ENCODE data around the gene MYH9. TPM values are rescaled to one million over a fixed set of nuclear protein-coding genes. Genes with fewer than 3 reads are reported as not detected.
A peak's percentile ranks its signal among the peaks of the same experiment; 100 is the strongest.

The MYH9 gene
- total RNA-seq, 3 donors from 2014 or later (not counting 1 experiment from before 2014, with no cell fraction given): 803 to 1,038 (median 808) TPM

- Mint-ChIP-seq H3K4me3 (no peak overlapping the region), H3K36me3 (no peaks in the 10 kb centered on the region), H3K27me3 (ENCODE audit: low read depth in 2 of 2) (no peaks in the 10 kb centered on the region), H3K4me1 (peaks cover 38 to 50% of the 10 kb centered on the region in 2 donors), H3K9me3 (no peaks in the 10 kb centered on the region), H3K27ac (peak overlapping the region; percentile 84 to 91)
- 91% methylated on average over 14 of the region's 14 CpGs for WGBS (ENCODE audit: insufficient coverage)
- peaks cover 55% of the 10 kb centered on the region for H3K36me3 ChIP-seq (ENCODE audit: control insufficient read depth, insufficient read depth, low read length)
- H3K27ac ChIP-seq (ENCODE audit: low read length): peak overlapping the region; percentile 67
- no peak for DNase-seq
- TF ChIP-seq, protein P1, sequence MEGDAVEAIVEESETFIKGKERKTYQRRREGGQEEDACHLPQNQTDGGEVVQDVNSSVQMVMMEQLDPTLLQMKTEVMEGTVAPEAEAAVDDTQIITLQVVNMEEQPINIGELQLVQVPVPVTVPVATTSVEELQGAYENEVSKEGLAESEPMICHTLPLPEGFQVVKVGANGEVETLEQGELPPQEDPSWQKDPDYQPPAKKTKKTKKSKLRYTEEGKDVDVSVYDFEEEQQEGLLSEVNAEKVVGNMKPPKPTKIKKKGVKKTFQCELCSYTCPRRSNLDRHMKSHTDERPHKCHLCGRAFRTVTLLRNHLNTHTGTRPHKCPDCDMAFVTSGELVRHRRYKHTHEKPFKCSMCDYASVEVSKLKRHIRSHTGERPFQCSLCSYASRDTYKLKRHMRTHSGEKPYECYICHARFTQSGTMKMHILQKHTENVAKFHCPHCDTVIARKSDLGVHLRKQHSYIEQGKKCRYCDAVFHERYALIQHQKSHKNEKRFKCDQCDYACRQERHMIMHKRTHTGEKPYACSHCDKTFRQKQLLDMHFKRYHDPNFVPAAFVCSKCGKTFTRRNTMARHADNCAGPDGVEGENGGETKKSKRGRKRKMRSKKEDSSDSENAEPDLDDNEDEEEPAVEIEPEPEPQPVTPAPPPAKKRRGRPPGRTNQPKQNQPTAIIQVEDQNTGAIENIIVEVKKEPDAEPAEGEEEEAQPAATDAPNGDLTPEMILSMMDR (IDR thresholded peaks at IDR 0.05): no peak
- H3K27me3 ChIP-seq (ENCODE audit: control insufficient read depth, insufficient read depth, low read length): no peaks in the 10 kb centered on the region
- intact Hi-C loops (cut with micrococcal nuclease): no loop called here
- no peak for ATAC-seq
- peaks cover 42% of the 10 kb centered on the region for H3K4me1 ChIP-seq (ENCODE audit: control insufficient read depth, insufficient read depth, low read length)
- no peaks in the 10 kb centered on the region for H3K9me3 ChIP-seq (ENCODE audit: control insufficient read depth, insufficient read depth, low read length)
- H3K4me3 ChIP-seq (ENCODE audit: low read length): no peak overlapping the region
These were observed 128.0 kb downstream of the MYH9 start for GRCh38 chr22:36259615-36260300.

- no peaks in the 10 kb centered on the region for H3K27me3 Mint-ChIP-seq (ENCODE audit: low read depth in 2 of 2)
- H3K27ac Mint-ChIP-seq: peak overlapping the region; percentile 84 to 91
- H3K27me3 ChIP-seq (ENCODE audit: control insufficient read depth, insufficient read depth, low read length): no peaks in the 10 kb centered on the region
- peak overlapping the region; percentile 67 for H3K27ac ChIP-seq (ENCODE audit: low read length)
- DNase-seq (peak in 1 of 2 donors; percentile 30), ATAC-seq (peak; percentile 63 to 85 (median 84))
- WGBS (ENCODE audit: insufficient coverage): 52% methylated on average over 15 of the region's 16 CpGs
- TF ChIP-seq, protein P1 (IDR thresholded peaks at IDR 0.05): no peak
- peaks cover 44 to 58% of the 10 kb centered on the region in 2 donors for H3K4me1 Mint-ChIP-seq
- H3K9me3 ChIP-seq (ENCODE audit: control insufficient read depth, insufficient read depth, low read length): no peaks in the 10 kb centered on the region
- no peaks in the 10 kb centered on the region for H3K9me3 Mint-ChIP-seq
- H3K4me1 ChIP-seq (ENCODE audit: control insufficient read depth, insufficient read depth, low read length): peaks cover 50% of the 10 kb centered on the region
- no peak overlapping the region for H3K4me3 ChIP-seq (ENCODE audit: low read length)
- H3K4me3 Mint-ChIP-seq: peak overlapping the region; percentile 71
- intact Hi-C loops (cut with micrococcal nuclease): no loop called here
- H3K36me3 Mint-ChIP-seq: no peaks in the 10 kb centered on the region
- H3K36me3 ChIP-seq (ENCODE audit: control insufficient read depth, insufficient read depth, low read length): peaks cover 52% of the 10 kb centered on the region
These were observed 128.8 kb downstream of the MYH9 start for GRCh38 chr22:36258701-36259614.

DNA sequence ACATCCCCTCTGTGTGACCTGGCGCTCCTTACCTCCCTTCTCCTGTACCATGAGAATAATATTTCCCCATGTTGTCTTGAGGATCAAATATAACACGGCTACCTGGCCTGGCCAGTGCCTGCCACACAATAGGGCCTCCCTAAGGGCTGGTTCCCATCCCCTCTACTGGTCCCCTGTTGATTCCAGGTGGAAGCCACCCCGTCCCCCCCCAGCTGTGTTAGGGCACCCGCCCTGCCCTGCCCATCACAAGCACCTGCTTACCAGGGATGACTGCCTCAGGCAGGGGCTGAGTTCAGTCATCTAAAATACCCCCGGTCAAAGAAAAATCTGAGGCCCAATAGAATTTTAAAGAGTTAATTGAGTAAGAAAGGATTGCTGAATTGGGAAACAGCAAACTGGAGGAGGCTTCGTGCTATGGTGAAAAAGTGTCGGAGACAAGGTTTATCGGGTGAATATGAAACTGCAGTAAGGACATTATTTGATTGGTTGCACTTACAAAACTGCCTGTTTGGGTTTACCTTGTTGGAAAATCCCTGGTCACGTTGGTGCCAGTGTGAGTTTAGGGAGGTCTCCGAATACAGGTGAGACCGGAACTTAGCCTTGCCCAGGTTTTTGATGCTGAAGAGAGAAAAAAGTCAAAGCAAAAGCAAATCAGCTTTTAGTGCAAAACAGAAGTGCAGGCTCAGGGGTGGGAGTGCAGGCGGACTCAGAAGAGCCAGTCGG lies 129.7 kb downstream of the MYH9 start:
- H3K27ac ChIP-seq (ENCODE audit: low read length): peak overlapping the region; percentile 67
- Mint-ChIP-seq H3K27ac (peak overlapping the region; percentile 84 to 91), H3K27me3 (ENCODE audit: low read depth in 2 of 2) (no peaks in the 10 kb centered on the region), H3K36me3 (no peaks in the 10 kb centered on the region), H3K4me1 (peaks cover 53 to 64% of the 10 kb centered on the region in 2 donors), H3K4me3 (peak overlapping the region; percentile 71), H3K9me3 (no peaks in the 10 kb centered on the region)
- H3K27me3 ChIP-seq (ENCODE audit: control insufficient read depth, insufficient read depth, low read length): no peaks in the 10 kb centered on the region
- DNase-seq (peak in 1 of 2 donors; percentile 54), ATAC-seq (peak in 2 of 3 donors; percentile 13)
- H3K9me3 ChIP-seq (ENCODE audit: control insufficient read depth, insufficient read depth, low read length): no peaks in the 10 kb centered on the region
- H3K4me3 ChIP-seq (ENCODE audit: low read length): no peak overlapping the region
- WGBS (ENCODE audit: insufficient coverage): 84% methylated on average over 13 of the region's 13 CpGs
- H3K36me3 ChIP-seq (ENCODE audit: control insufficient read depth, insufficient read depth, low read length): peaks cover 46% of the 10 kb centered on the region
- H3K4me1 ChIP-seq (ENCODE audit: control insufficient read depth, insufficient read depth, low read length): peaks cover 58% of the 10 kb centered on the region
- intact Hi-C loops (cut with micrococcal nuclease): no loop called here
- TF ChIP-seq, protein P1 (IDR thresholded peaks at IDR 0.05): no peak
